ENCODE data around the gene PLPP4.
"Not testable (repeated sequence)": the region's sequence is repeated elsewhere in the genome, so short reads cannot be mapped to it uniquely, and the experiment has no call there.

The PLPP4 gene

DNA sequence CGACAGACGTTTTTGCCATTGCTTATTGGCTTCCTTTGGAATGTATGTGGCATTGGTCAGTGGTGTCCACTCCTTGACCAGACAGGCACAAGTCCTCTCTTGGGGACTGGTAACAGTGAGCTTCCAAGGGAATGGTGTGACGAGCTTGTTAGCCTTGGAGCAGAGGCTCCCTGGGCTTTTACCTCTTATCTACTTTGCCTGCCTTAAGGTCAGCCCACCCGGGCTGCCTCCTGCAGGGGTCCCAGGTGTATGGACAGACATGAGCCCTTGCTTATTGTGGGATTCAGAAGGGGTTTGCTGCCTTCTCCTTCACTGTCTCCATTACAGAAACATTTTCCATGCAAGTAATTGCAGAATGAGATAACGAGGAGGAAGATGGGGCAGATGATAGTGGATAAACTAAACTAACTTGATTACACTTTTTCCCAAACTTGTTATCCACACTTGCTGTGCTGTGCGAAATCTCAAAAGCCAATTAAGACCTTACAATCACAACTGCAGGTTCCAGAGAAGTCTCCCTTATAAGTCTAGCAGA, 29.7 kb downstream of the PLPP4 start:
- DNase-seq (ENCODE audit: low spot score), result no peak

DNA sequence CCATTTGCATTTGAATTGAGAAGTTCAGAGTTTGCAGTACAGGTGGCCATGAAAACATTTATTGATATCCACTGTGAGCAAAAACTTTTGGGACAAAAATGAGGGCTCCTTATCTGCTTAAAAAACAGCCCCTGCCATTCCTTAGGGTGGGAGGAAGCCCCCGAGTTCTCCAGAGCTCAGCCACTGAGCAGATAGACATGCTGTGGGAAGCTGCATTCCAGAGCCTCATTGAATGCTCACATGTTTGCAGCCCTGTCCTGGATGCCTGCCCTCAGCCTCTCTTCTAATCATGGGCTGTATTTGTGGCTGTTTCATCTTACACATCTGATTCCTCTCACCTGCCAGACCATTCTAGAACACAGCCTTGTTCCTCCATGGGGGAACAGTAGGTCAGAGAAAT, 33.3 kb downstream of the PLPP4 start:
- no peak for DNase-seq (ENCODE audit: low spot score)

DNA sequence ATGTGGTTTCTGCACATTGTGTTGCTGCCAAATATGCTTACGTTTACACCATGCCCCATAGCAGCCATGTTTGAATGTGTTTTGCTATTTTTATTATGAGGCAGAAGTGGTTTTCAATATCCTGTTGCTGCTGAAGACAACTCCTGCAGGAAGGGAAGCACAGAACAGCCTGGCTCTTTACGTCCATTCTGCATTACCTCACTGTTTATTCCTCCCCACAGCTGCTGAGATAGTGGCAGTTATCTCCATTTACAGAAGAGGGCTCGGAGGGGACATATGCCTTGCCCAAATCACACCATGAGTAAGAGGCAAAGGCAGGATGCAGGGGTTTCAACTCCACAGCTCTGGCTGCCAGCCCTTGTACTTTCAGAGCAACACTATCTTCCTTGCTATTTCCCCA, 35.3 kb downstream of the PLPP4 start:
- DNase-seq (ENCODE audit: low spot score), result no peak

DNA sequence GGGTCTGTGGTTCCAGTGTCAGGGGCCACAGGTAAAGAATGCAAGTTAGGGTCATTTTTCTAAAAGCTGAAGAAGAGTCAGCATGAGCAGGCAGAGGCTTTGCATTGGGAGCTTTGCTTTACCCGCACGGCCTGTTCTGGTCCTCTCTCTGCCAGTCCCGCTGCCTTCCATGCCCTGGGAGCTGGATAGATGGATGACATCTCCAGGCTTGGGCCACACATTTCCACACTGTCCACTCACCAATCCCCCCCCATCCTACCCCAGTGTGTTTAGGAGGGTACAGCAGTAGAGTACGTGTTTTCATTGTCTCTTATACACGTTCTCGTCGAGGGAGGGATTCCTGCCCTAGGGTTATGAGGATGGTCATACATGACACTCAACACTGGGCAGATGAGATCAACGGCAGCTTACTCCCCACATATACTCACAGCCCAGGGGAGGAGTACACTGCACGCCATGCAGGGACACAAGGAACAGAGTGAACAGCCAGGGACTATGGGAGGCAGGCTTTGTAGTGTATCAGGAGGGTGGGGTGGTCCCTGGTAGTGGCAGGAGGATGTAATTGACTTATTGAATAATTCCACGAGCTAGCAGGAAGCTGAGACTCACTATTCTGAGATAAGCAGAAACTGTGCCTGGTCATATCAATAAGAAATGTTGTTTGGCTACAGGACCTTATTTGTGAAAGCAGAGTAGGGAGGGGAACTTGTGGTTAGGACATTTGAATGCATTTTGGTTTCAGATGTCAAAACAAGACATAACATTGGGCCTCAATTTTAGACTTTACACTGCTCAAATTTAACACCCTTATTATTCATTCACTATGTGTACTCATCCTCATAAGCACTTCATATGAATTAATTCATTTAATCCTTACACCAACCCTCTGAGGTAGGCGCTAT, 36.6 kb downstream of the PLPP4 start:
- DNase-seq (ENCODE audit: low spot score), result no peak

DNA sequence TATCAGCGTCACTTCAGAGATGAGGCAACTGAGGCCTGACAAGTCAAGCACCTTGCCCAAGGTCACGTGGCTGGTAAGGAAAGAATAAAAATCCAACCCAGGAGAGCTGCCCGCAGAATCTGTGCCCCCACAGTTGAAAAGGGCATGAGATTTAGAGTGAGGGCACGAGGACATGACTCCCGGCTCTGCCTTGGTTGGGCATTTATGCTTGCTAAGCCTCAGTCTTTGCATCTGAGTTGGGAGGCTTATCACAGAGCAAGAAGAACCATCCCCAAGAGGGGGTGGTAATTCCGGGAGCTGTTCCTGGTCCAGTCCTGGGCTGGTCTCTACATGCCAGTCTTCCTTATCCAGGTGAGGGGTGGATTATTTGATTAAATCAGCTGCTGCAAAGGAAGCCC, 37.3 kb downstream of the PLPP4 start:
- DNase-seq (ENCODE audit: low spot score), result no peak

DNA sequence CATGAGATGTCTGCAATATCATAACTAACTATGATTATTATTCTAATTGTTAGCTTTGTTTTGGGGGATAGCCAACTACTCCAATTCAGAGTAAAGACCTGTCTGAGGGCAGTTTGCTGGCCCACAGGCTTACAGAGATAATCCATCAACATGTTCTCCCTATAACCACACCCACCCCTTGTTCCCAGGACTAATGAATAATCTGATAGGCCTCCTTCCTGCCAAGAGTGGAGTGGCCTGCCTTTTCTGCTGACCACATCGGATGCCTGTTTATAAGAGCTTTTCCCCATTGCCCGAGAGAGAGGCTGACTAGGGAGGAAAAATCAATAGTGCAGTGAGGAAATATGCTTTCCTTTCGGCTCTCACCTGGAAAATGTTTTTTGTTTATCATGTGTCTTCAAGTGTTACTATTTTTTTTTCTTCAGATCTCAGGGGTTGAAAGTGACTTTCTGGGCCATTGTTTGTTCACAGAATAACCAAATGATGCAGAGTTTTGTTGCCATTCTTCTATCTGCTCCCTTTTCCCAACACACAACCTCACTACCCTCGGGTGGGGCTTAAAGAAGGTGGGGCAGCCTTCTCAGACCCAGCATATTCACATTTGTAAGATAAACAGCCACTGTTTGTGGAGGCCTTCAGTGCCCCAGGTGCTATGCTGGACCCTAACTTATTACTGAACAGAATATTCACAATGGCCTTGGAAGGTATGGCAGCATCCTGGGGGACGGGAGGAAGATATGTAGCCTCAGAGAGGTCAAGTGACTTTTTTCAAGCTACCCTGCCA, 38.4 kb downstream of the PLPP4 start:
- no peak for DNase-seq (ENCODE audit: low spot score)

DNA sequence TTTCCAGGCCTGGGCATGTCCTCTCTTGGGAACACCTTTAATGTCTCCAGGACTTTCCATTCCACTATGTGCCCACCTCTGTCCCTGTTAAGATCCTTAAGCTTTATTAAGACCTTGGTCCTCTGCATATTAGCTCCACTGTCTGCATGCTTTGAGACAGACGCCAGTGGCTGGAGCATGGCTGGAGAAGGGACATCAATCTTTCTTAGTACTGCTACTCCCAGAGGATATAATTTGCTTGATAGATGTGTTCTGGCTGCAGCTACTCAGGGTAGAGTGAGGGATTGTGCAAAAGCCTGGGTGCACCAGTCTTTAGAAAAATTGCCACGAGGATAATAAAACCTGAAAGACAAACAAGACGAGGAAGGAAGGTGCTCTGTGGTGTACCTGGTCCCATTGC, 42.9 kb downstream of the PLPP4 start:
- no peak for DNase-seq (ENCODE audit: low spot score)

DNA sequence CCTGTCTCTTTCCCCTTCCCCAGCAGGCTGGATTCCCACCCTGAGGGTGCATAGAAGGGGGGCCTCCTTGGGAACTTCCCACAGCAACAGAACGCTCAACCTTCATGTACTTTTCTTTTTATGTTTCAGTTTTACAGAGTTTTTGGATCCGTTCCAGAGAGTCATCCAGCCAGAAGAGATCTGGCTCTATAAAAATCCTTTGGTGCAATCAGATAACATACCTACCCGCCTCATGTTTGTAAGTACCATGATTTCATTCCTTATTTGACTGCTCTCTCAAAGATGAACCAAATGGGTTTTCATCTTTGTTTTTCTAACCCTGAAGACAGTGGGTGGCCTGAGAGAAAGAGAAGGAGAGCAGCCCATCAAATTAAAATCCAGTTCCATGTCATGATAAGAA, 46.7 kb downstream of the PLPP4 start:
- DNase-seq (ENCODE audit: low spot score), result no peak

DNA sequence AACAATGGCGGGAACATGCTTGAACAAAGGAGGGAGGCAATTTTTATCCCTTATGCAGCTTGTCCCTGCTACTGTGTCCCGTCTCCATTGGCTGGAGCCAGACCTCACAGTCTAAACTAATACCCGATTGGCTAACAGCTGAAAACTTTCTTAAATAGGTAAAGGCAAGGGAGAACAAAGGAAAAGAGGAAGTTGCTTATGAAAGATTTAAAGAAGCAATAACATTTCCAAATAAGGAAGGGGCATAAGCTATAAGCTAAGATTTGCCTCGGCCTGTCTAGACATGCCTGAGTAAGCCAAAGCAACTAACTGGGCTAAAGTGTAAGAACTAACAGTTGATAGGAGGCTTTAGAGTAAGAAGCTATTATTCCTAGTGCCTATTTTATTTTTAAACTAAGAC, 47.2 kb downstream of the PLPP4 start:
- DNase-seq (ENCODE audit: low spot score), result not testable (repeated sequence)

DNA sequence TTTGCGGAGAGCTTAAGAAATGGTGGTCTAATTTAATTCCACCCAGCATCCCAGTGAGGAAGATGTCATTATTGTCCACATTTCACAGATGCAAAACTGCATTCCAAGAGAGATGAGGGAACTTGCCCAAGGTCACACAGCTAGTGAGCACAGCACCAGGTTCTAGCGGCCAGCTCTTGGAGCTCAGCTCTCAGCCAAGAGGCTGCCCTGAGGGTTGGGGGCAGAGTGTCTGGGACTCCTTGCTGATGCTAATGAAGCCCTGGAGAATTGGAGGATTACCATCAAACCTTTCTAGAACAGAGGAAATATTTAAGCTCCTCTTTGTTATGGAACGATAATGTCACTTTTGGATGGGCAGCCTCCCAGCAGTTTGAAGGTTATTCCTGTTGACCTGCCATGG, 48.0 kb downstream of the PLPP4 start:
- no peak for DNase-seq (ENCODE audit: low spot score)

DNA sequence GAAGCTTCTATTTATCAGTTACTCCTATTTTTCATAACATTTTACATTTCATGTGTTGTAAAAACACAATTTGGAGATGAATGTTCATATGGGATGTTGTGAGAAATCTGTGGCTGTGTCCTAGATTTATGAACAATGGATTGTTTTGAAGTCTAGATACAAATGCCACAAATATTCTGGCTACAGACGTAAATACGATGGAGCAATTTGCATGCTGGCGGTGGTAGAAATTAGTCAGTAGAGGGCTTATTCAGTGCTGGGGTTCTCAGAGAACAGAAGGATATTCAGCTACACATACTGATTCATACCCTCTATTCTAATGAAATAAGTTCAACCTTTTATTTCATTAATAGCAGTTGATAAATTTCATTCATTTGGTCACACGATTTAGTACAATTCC, 48.8 kb downstream of the PLPP4 start:
- DNase-seq (ENCODE audit: low spot score), result no peak

DNA sequence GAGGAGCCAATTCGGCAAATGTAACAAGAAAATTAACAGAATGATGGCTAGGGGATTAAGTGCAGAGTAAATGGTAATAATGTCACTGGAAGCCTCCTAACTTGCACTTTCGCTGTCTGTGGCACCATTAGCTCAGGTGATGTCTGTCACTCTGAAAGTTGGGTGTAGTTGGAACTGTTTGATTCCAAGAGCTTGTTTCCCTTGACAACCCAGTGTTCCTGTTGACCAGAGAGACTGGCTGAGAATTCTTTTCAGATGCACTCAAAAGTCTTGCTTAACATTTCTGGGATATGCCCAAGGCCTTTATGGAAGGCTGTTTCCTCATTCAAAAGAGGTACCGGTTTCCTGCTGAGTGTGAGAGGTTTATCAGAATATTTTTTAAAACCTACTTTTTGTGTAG, 49.6 kb downstream of the PLPP4 start:
- DNase-seq (ENCODE audit: low spot score), result no peak

DNA sequence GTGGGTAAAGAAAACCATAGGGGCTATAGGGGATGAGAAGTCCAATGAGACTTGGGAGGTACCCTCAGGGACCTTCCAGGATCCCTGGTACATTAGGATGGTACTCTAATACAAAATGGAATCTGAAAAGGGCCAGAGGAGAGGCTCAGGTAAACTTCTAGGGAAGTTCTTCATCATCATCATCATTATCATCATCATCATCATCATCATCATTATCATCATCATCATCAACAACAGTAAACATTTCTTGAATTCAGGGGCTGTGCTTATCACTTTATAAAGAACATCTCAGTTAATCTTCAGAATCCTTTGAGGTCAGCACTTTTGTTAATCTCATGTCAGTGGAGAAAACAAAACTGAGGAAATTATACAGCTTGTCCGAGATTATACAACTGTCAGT, 50.1 kb downstream of the PLPP4 start:
- DNase-seq (ENCODE audit: low spot score), result no peak

DNA sequence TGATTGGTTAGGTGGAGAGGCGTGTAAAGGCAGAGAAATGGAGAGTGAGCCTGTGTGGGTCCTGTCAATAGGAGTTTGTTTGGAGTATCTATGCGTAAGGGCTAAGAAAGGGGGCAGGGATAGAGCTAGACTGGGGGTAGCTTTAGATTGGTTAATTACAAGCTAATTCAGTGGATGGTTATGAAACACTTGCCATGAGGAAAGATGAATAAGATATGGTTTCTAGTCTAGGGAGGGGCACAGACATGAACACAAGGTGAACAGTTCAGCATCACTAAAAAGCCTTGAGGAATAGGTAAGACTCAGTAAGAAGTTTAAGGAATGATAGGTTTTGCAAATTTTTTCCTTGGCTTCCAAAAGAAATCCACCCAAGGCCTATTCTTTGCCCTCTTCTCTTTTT, 50.6 kb downstream of the PLPP4 start:
- no peak for DNase-seq (ENCODE audit: low spot score)

DNA sequence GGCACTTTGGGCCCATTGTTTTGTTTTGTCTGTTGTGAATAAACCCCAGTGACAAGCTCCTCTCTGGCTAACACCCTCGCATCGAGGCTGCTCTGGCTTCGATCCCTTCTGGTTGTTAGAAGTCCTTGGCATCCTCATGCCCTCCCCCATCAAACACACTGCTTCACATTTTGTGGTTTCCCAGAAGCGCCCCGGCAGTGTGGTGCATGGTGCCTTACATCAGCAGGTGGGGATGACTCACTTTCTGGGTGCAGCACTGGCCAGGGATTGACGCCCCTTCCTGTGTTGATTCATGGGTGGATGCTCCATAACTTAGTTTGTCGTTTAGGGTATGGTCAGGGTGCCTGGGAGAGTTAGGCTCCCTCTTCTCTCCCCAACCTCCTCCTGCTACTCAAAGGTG, 51.4 kb downstream of the PLPP4 start:
- DNase-seq (ENCODE audit: low spot score), result no peak

DNA sequence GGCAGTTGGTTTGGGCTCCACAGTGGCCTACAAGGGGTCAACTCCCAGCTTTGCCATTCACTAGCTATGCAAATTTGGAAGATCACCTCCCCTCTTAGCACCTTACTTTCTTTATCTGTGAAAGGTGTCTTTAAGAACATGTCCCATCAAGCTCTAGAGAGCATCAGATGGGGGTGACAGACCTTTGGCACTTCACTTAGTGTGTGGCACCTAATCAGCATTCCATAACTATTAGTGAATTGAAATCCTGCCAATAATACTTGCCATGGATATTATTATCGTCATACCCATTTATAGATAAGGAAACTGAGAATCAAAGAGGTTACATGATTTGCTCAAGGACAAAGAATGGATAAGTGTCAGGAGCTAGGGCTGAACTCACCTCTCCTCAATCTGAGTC, 51.9 kb downstream of the PLPP4 start:
- DNase-seq (ENCODE audit: low spot score), result no peak

DNA sequence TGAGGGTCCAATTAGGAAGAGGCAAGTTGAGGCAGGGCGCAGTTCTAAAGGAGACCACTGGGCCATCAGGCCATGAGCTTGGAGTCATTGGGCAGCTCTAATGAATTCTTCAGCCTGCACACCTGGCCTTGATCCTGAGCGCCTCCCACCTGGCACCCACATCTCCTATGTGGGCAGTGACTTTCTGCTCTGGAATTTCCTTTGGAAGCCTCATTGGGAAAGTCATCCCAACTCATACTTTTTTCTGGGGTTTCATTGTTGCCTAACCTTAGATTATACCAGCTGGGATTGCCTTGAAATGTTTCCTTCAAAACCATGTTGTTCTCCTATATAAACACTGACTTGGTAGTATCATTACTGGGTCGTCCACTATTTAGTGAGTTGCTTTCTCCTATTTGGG, 54.1 kb downstream of the PLPP4 start:
- no peak for DNase-seq (ENCODE audit: low spot score)

DNA sequence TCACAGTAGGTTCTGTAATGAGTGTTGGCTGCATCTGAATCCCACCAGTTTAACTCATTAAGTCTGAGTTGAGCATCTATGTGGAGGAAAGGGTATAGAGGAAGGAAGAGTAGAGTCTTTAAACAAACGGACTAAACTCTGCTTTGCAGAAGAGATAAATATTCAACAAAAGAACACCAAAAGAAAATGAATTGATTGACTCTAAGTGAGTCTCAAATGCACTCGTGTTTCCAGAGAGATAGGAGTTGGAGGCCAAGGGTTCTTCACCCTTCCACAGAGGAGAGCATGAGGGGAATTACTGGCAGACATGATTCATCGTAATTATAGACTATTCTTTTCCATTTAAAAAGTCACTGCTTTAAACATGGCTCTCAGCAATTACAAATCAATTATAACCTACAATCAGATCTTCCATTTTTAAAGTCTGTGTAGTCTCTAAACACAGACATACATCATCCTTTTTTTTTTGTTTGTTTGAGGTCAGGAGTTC, 56.3 kb downstream of the PLPP4 start:
- no peak for DNase-seq (ENCODE audit: low spot score)

DNA sequence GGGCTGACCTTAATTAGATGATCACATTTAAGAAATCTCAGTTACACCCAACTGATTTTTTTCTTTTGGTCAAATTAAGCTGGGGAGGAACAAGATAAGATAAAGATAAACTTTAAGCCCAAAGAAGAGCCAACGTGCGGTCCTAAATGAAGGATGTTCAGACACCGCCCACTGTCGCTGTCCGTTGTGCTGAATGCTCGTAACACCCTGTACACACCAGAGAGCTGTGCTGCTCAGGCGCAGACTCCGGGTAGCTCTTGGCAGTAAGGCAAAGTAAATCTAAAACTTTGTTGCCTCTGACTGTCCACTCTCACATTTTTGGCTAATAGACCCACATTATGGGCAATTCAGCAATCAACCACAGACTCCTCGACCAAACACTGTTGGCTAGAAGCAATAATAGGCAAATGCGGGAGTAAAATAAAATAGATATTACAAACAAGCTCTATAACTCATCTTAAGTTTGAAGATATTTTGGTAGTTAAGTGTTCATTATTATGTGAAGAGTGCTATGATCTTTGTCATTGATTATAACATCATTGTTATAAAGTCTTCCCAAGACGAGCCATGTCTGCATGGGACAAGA, 57.1 kb downstream of the PLPP4 start:
- DNase-seq (ENCODE audit: low spot score), result peak; percentile 30

DNA sequence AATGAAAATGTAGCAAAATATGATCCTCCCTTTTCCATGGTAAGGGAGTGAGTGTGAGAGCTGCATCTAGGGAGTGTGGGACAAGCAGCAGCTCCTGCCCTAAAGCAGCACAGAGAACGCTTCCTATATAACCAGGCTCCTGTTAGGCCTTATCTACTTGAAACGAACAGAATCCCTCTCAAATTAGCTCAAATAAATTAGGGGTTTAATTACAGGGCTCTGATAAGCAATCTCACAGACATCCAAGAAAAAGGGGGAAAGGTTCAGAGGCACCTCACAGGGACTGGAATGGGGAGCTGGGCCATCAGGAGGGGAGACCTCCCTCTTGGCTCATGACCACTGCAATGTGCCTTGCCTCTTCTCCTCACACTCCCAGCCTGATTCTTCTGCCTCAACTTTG, 57.9 kb downstream of the PLPP4 start:
- DNase-seq (ENCODE audit: low spot score), result no peak

DNA sequence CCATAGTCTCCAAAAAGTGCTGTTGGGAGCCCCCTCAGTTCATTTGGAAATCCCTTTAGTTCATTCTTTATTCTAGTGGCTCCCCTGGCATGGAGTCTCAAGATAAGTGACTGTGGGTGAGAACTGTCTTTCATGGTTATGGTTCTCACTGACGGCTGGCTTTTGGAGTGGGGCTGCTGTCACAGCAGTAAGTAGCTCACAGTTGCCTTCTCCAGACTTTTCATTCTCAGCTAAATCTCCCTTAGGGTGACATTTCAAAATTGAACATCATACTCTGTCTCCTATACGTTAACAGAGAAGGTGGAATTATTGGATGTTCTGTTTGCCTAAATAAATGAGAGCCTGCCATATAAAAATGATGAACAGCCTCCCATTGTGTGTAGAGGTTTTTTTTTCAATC, 58.7 kb downstream of the PLPP4 start:
- DNase-seq (ENCODE audit: low spot score), result no peak

DNA sequence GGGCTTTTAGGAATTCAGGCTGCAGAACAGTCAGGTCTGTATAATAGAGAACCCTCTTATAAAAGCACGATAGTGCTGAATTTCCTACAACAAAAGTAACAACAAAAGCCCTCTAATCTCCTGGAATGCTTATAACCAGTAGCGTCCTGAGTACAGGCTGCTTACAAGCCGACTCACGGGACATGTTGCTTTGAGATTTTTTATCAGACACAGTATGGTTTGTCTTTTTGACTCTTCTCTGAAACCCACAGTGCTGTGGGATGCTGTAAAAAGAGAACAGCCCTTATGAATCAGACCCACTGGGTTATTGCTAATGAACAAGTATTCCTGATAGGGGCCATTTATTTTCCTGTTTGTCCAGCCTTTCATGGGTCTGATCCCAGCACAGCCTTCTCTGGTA, 59.4 kb downstream of the PLPP4 start:
- no peak for DNase-seq (ENCODE audit: low spot score)

DNA sequence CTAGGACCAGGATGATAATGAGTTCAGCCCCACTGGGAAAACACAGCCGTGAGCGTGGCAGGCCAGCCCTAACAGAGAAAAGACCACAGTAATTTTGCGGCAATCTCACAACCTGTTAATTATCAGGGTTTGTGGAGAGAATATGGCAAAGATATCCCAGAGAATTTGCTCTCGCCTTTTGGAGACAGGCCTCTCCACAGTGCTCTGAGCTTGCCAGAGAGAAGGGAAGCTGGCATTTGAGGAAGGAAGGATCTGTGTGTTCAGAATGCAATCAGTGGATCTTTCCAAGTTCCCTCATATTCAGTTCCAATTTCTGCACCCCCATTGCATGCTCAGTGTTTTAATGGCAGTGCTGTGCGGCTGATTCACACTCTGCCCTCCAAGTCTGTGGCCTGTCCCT, 60.2 kb downstream of the PLPP4 start:
- no peak for DNase-seq (ENCODE audit: low spot score)

All from HuH-7 (cell line).